K562 (cell line): ENCODE data around the gene NUDT22. TPM values are rescaled to one million over a fixed set of nuclear protein-coding genes. Genes with fewer than 3 reads are reported as not detected.
A peak's percentile ranks its signal among the peaks of the same experiment; 100 is the strongest.

Experiments used
- ADNP ChIP-seq: fragments of 200-800 bp; sonication (Bioruptor generic); IDR thresholded peaks from 2 replicates; pipeline ENCODE4 v1.6.1; 2016; ENCODE audit warnings: missing genetic modification characterization, missing compliant biosample characterization
- ARID1B ChIP-seq: fragments of 450-650 bp; IDR thresholded peaks from 2 replicates; pipeline ENCODE4 v1.6.1; 2016; ENCODE audit warnings: antibody characterized with exemption, mild to moderate bottlenecking, inconsistent platforms
- ATF3 ChIP-seq, 2 experiments: fragments of 450-650 bp in 1 of 2; sonication (generic) in 1 of 2; formaldehyde crosslinking in 1 of 2; IDR thresholded peaks in 1 of 2; conservative IDR thresholded peaks in 1 of 2; 2 replicates each; pipeline versions ENCODE4 v1.6.1 to v1.8.1; 2016 to 2023; ENCODE audit warnings: mild to moderate bottlenecking in 2 of 2, moderate library complexity in 2 of 2, inconsistent platforms in 1 of 2, missing genetic modification reagents in 1 of 2
- CREB3L1 ChIP-seq: fragments of 450-650 bp; IDR thresholded peaks from 2 replicates; pipeline ENCODE4 v1.6.1; 2014; ENCODE audit warnings: low read depth, mild to moderate bottlenecking, moderate library complexity, borderline replicate concordance
- FIP1L1 ChIP-seq: fragments of 200-400 bp; formaldehyde crosslinking; IDR thresholded peaks from 2 replicates; pipeline ENCODE4 v1.6.1; 2018; ENCODE audit warnings: mild to moderate bottlenecking, low read depth, low read length; ENCODE audit not compliant: poor library complexity, severe bottlenecking
- HMGXB4 ChIP-seq: sonication (generic); formaldehyde crosslinking; IDR thresholded peaks from 2 replicates; pipeline ENCODE4 v1.8.1; 2023; ENCODE audit warnings: mild to moderate bottlenecking, missing genetic modification reagents
- KDM5B ChIP-seq: fragments of 200-600 bp; sonication (generic); IDR thresholded peaks from 2 replicates; pipeline ENCODE4 v1.6.1; 2012; ENCODE audit warnings: low read depth, mild to moderate bottlenecking, moderate library complexity, low read length, control low read depth, inconsistent platforms; ENCODE audit not compliant: insufficient replicate concordance
- MAX ChIP-seq: sonication (generic); formaldehyde crosslinking; IDR thresholded peaks from 2 replicates; pipeline ENCODE4 v1.9.0; 2022; ENCODE audit warnings: mild to moderate bottlenecking, missing genetic modification reagents
- PRMT5 ChIP-seq: sonication (generic); formaldehyde crosslinking; IDR thresholded peaks from 2 replicates; pipeline ENCODE4 v1.5.0; 2020; ENCODE audit warnings: missing genetic modification reagents
- XRCC3 ChIP-seq: fragments of 450-650 bp; IDR thresholded peaks from 2 replicates; pipeline ENCODE4 v1.6.1; 2017; ENCODE audit warnings: mild to moderate bottlenecking, moderate library complexity
- ZBTB49 ChIP-seq: sonication (generic); formaldehyde crosslinking; IDR thresholded peaks from 2 replicates; pipeline ENCODE4 v1.8.0; 2022; ENCODE audit warnings: missing genetic modification reagents, mild to moderate bottlenecking, borderline replicate concordance
- ZBTB5 ChIP-seq: fragments of 450-650 bp; IDR thresholded peaks from 2 replicates; pipeline ENCODE4 v1.6.1; 2017; ENCODE audit warnings: antibody characterized with exemption
- ZFPM2 ChIP-seq: fragments of 250-450 bp; sonication (Bioruptor Pico); IDR thresholded peaks from 2 replicates; pipeline ENCODE4 v1.5.1; 2022; ENCODE audit warnings: mild to moderate bottlenecking
- ZNF449 ChIP-seq: fragments of 250-450 bp; sonication (Bioruptor Pico); IDR thresholded peaks from 2 replicates; pipeline ENCODE4 v1.8.0; 2022; ENCODE audit warnings: moderate library complexity, mild to moderate bottlenecking, inconsistent platforms
- polyA plus RNA-seq, 8 experiments: library from polyadenylated mRNA; depleted of rRNA in 4 of 8; stranded (reverse) in 5 of 8; unstranded in 3 of 8; fragments of >200 nt; fragmentation: Nextera tagmentation in 2 of 8; fragmentation: Illumina TruSeq in 1 of 8; extraction: Ambion mirVana in 2 of 8; extraction: Trizol in 1 of 8; gene quantifications; 2 replicates each; pipeline versions ENCODE4 v1.2.1 to v1.2.3, GENCODE V29; 2011 to 2014; ENCODE audit warnings: inconsistent platforms in 1 of 8, missing spikeins in 1 of 8
- total RNA-seq, 7 experiments: library from RNA; depleted of rRNA in 6 of 7; stranded (reverse); fragments of >200 nt in 6 of 7; fragmentation: Illumina TruSeq in 2 of 7; extraction: Trizol in 2 of 7; gene quantifications; 2 replicates each; pipeline versions ENCODE4 v1.2.1 to v1.2.3, GENCODE V29; 2011 to 2021; ENCODE audit warnings: low replicate concordance in 1 of 7

Gene NUDT22
- total and polyA plus RNA-seq, 9 of the 15 experiments (the other 6 are each of a cell fraction or from before 2014, with no cell fraction given), result 6.3 to 92.6 (median 37.4) TPM

- TF ChIP-seq FIP1L1, result peak; percentile 85
- TF ChIP-seq PRMT5, result no peak
- no peak for TF ChIP-seq ZBTB49 (CRISPR knock-in tag)
- no peak for TF ChIP-seq ADNP (tag)
- TF ChIP-seq HMGXB4 (CRISPR knock-in tag), result peak; percentile 62; the same call in 1 of the 2 replicates
- TF ChIP-seq KDM5B, result peak; percentile 65
- TF ChIP-seq ZNF449, result no peak
- no peak for TF ChIP-seq MAX (CRISPR knock-in tag)
- TF ChIP-seq ARID1B, result peak; percentile 43; the same call in 1 of the 2 replicates
- TF ChIP-seq CREB3L1, result 0 out of 2 replicates have a peak, but pooled peaks have one; percentile 4
- no peak for TF ChIP-seq XRCC3
- TF ChIP-seq ZFPM2, result no peak
- no peak for TF ChIP-seq ZBTB5
- TF ChIP-seq ATF3 (IDR thresholded peaks at IDR 0.05), result no peak
- no peak; the same call in 1 of the 2 replicates for TF ChIP-seq ATF3 (CRISPR knock-in tag; conservative IDR thresholded peaks at IDR 0.05)
These were observed 15.7 kb downstream of the NUDT22 start (continued) for GRCh38 chr11:64241491-64242374.
